Nephron progenitor cell (in vitro differentiated cells): ENCODE measurements around the gene NOS1AP.

Source experiments
- DNase-seq: peaks from one replicate; pipeline ENCODE4 v3.0.0; 2021
- H3K27ac Mint-ChIP-seq: 2 replicates; pipeline ENCODE4 v1.8.0; 2021; ENCODE audit warnings: mild to moderate bottlenecking, moderate library complexity, mixed read lengths
- H3K27me3 Mint-ChIP-seq: 2 replicates; pipeline ENCODE4 v1.8.0; 2021; ENCODE audit warnings: mild to moderate bottlenecking, low read depth, mixed read lengths; ENCODE audit not compliant: poor library complexity
- H3K36me3 Mint-ChIP-seq: 2 replicates; pipeline ENCODE4 v1.8.0; 2021; ENCODE audit warnings: low read depth, mixed read lengths
- H3K4me1 Mint-ChIP-seq: 2 replicates; pipeline ENCODE4 v1.8.0; 2021; ENCODE audit warnings: mixed read lengths
- H3K4me3 Mint-ChIP-seq: 2 replicates; pipeline ENCODE4 v1.8.0; 2021; ENCODE audit warnings: mild to moderate bottlenecking, moderate library complexity, mixed read lengths
- H3K9me3 Mint-ChIP-seq: 2 replicates; pipeline ENCODE4 v1.8.0; 2021; ENCODE audit warnings: mild to moderate bottlenecking, moderate library complexity, mixed read lengths
- TF ChIP-seq, protein P1 (sequence below): fragments of 200-600 bp; sonication (generic); IDR thresholded peaks from 2 replicates; pipeline ENCODE4 v1.5.0; 2021; ENCODE audit warnings: antibody characterized with exemption

Gene NOS1AP

GRCh38 chr1:162391790-162392563, 322.5 kb downstream of the NOS1AP start:
- Mint-ChIP-seq H3K27ac (no peak overlapping the region), H3K4me1 (peaks cover 37% of the 10 kb centered on the region), H3K36me3 (no peaks in the 10 kb centered on the region), H3K27me3 (peaks cover 17% of the 10 kb centered on the region), H3K4me3 (no peak overlapping the region), H3K9me3 (no peaks in the 10 kb centered on the region)
- TF ChIP-seq, protein P1, sequence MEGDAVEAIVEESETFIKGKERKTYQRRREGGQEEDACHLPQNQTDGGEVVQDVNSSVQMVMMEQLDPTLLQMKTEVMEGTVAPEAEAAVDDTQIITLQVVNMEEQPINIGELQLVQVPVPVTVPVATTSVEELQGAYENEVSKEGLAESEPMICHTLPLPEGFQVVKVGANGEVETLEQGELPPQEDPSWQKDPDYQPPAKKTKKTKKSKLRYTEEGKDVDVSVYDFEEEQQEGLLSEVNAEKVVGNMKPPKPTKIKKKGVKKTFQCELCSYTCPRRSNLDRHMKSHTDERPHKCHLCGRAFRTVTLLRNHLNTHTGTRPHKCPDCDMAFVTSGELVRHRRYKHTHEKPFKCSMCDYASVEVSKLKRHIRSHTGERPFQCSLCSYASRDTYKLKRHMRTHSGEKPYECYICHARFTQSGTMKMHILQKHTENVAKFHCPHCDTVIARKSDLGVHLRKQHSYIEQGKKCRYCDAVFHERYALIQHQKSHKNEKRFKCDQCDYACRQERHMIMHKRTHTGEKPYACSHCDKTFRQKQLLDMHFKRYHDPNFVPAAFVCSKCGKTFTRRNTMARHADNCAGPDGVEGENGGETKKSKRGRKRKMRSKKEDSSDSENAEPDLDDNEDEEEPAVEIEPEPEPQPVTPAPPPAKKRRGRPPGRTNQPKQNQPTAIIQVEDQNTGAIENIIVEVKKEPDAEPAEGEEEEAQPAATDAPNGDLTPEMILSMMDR, result peak; percentile 75
- peak; percentile 32 for DNase-seq

DNA sequence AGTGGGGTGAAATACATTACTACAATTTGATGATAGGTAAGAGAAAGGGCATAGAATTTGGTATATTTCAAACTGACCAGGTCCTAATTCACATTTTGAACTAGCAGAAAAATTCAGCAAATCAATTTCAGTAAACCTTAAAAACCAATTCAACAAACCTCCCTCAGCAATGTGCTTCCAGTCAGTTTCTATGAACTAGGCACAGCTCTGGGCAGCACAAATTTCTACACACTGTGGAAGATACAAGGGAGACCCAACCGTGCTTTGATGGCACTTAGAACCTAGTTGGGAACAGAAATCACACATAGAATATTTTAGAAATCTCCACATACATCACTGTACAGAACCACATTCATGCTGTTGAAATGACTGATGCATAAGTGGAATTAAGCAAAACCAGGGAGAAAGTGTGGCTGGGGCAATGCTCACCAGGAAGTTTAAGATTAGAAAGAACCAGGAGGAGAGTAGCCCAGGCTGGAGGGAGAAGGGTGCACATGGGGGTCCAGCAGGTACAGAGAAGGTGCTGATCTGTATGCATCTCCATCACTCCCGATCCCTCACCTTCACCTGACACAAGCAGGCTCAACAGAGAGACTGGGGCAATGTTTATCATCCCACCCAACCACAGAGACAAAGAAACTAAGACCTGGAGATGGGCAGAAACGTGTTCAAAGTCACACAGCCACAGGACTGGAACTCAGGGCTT, 326.9 kb downstream of the NOS1AP start:
- TF ChIP-seq, protein P1, result no peak
- Mint-ChIP-seq H3K36me3 (no peaks in the 10 kb centered on the region), H3K4me1 (peaks cover 20% of the 10 kb centered on the region), H3K27ac (no peak overlapping the region), H3K27me3 (peaks cover 11% of the 10 kb centered on the region), H3K9me3 (no peaks in the 10 kb centered on the region), H3K4me3 (no peak overlapping the region)
- DNase-seq, result no peak

- Mint-ChIP-seq H3K27ac (no peak overlapping the region), H3K4me1 (peaks cover 14% of the 10 kb centered on the region), H3K27me3 (peaks cover 7% of the 10 kb centered on the region), H3K4me3 (no peak overlapping the region), H3K36me3 (no peaks in the 10 kb centered on the region), H3K9me3 (no peaks in the 10 kb centered on the region)
- TF ChIP-seq, protein P1, result no peak
- DNase-seq, result no peak
Observed at GRCh38 chr1:162397039-162397448, 327.6 kb downstream of the NOS1AP start.

DNA sequence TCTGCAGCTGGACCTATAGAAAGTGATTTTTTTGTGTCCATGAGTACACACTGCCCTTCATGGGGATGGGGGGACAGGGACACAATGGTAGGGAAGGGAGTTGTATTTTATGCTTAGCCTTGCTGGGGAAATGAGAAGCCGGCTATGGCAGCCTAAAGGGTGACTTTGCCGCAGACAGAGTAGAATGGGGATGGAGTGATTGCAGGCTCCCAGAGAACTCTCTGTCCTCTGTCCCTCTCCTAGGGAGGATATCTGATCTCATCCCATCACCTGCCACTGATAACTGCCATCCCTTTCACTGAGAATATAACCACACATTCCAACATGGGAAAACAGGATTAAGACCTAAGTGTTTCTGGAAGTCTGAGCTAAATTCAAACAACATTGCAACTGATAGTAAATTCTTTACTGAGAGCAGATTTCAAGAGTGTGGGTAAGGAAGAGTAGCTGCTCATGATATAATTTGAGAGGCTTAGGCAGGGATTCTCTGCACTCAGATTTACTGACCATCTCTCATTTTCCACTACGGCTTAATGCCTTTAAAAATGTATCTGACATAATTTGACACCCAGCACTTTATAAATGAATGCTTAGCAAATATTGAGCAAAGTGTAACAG, 328.6 kb downstream of the NOS1AP start:
- DNase-seq, result no peak
- TF ChIP-seq, protein P1, result no peak
- Mint-ChIP-seq H3K27ac (no peak overlapping the region), H3K4me3 (no peak overlapping the region), H3K36me3 (no peaks in the 10 kb centered on the region), H3K4me1 (peaks cover 14% of the 10 kb centered on the region), H3K9me3 (no peaks in the 10 kb centered on the region), H3K27me3 (peaks cover 6% of the 10 kb centered on the region)

DNA sequence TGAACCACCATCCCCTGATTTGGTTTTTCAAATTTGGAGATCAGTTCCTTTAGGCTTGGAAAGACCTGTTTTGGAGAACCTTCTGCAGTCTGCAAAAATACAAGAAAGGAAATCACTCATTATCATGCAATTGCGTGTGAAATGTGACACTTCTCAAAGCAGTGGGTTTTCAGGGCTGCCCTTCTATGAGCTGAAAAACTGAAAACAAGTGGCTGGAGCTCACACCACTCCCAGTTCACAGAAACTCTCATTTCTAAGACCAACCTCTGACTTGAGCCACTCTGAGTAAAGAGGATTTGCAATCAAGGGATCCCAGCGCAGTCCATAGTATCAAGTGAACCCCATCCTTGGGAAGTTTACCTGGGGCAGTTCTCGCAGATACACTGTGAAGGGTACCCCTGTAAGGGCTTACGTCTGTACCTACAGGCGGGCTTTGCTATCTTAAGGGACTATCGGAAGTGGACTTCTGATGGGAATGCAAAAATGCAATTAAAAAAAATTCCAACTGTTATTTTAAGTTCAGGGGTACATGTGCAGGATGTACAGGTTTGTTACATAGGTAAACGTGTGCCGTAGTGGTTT, 329.6 kb downstream of the NOS1AP start:
- TF ChIP-seq, protein P1, result no peak
- Mint-ChIP-seq H3K27ac (no peak overlapping the region), H3K27me3 (peaks cover 6% of the 10 kb centered on the region), H3K9me3 (no peaks in the 10 kb centered on the region), H3K36me3 (no peaks in the 10 kb centered on the region), H3K4me1 (peaks cover 14% of the 10 kb centered on the region), H3K4me3 (no peak overlapping the region)
- no peak for DNase-seq
